GM21390 (cell line): ENCODE results near the gene GALNT16.
A peak's percentile ranks its signal among the peaks of the same experiment; 100 is the strongest.
"Not testable (repeated sequence)": the region's sequence is repeated elsewhere in the genome, so short reads cannot be mapped to it uniquely, and the experiment has no call there.

Experiments used
- ATAC-seq: cut with Tn5 transposase; IDR thresholded peaks from one replicate; pipeline ENCODE4 v1.9.1; 2021; ENCODE audit not compliant: unreplicated experiment

The GALNT16 gene

GRCh38 chr14:69358233-69358963 is 98.4 kb downstream of the GALNT16 start:
- ATAC-seq: no peak

DNA sequence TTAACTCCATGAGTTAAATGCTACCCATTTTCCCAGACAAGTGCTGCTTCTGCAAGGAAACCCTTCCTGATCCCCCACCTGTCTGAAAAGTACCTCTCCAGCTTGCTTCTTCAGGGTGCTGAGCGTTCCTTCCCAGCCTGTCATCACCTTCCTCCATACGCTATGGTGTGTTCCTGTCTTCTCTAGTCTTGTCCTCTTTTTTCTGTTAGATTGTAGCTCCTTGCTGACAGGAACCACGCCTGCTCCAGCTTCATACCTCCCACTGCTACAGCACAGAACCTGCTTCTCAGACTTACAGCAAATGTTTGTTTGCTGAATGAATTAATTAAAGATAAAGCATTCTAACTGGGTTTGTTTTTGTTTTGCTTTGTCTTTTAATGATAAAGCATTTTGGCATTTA is 99.0 kb downstream of the GALNT16 start:
- no peak for ATAC-seq

- ATAC-seq: no peak
Measured at GRCh38 chr14:69360438-69361108, 100.6 kb downstream of the GALNT16 start.

DNA sequence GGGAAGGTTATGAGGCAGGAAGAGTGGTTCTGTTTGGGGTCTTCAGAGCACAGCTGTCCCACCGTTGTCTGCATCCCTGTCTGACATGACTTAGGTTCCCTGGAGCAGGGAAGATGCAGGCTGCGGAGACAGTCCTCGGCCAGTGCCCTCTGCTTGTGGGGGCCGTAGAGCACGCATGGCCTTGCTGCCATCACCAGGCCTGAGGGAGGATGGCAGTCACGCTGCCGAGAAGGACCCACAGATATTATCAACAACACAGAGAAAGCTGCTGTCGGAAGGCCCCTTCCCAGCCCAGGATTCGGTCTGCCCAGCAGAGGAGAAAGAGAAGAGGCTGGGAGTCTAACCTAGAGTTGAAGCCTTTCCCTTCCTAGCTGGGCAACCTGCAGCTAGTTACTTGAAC is 103.1 kb downstream of the GALNT16 start:
- ATAC-seq: no peak

- no peak for ATAC-seq
Measured at GRCh38 chr14:69363964-69364363, 104.0 kb downstream of the GALNT16 start.

DNA sequence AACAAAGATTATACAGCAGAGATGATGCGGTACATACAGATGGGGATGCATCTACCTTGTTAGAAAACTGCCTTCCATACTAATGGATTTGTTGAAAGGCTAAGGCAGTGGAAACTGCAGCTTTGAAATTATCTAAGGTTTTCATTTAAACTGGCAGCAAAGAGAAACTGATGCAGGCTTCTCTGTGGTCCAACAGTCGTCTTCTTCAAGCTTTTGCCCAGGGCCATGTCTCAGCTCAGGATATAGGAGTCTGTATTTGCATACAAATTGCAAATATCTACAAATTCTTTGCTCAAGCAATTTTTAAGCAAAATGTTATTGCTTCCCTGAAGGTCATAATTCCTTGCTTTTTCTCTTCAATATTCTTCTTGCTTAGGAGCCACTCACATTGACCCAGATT is 104.4 kb downstream of the GALNT16 start:
- no peak for ATAC-seq

DNA sequence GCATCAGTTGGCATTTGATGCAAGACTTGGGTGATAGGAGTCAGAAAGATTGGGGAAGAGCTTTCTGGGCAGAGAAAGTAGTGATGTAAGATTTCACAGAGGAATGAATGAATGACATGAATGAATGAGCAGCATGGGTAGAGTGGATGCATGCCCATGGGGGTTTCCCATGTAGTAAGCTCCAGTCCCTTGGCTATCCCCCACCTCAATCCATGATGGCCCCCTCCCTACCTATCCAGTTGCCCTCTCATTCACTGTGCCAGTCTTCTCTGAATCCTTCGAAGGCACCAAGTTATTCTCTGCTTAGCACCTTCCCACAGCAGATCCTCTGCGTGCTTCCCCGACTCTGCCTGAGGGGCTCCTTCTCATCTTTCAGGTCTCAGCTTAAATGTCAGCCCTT is 106.1 kb downstream of the GALNT16 start:
- no peak for ATAC-seq

DNA sequence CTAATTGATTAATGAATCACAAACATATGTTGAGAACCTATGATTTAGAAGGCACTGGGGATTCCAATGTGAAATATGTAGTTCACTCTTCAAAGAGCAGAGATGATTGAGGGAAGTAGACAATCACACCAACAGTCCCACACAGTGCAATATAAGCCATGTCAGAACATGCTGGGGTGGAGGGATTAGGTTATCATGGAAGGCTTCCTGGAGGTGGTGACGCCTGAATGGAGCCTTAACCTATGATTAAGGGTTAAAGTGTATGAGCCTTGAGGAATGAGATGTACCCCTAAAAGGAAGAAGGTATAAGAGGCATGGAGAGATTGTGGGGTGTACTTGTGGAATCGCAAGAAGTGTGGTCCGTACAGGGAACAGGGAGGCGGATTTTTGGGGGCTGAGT is 106.8 kb downstream of the GALNT16 start:
- no peak for ATAC-seq

- ATAC-seq: no peak
Measured at GRCh38 chr14:69368381-69368780, 108.4 kb downstream of the GALNT16 start.

- no peak for ATAC-seq
Measured at GRCh38 chr14:69370061-69370460, 110.1 kb downstream of the GALNT16 start.

GRCh38 chr14:69372146-69372545 is 112.2 kb downstream of the GALNT16 start:
- ATAC-seq: no peak

GRCh38 chr14:69373104-69373503 is 113.1 kb downstream of the GALNT16 start:
- ATAC-seq: no peak

GRCh38 chr14:69374235-69374634 is 114.3 kb downstream of the GALNT16 start:
- ATAC-seq: no peak

DNA sequence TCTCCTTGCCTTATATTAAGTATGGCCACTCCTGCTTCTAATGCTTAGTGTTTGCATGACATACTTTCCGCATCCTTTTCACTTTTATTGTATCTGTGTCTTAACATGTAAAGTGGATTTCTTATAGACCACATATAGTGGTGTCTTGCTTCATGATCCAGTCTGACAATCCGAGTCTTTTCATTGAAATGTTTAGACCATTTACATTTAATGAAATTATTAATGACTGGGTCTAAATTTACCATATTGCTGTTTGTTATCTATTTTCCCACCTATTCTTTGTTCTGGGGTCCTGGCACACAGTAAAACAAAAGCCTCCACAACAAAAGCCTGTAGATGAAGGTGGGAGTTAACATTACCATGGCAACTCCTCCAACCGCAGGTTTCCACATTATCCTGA is 115.2 kb downstream of the GALNT16 start:
- no peak for ATAC-seq

DNA sequence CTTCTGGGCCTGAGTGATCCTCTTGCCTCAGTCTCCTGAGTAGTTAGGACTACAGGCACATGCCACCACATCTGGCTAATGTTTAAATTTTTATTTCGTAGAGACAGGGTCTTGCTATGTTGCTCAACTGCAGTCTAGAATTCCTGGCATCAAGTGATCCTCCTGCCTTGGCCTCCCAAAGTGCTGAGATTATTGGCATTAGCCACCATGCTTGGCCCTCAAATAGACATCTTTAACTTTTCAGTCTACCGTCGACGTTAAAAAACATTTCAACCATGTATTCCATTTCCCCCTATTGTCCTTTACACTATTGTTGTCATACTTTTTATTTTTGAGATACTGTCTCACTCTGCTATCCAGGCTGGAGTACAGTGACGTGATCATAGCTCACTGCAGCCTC is 115.8 kb downstream of the GALNT16 start:
- ATAC-seq: no peak

GRCh38 chr14:69376439-69376838 is 116.5 kb downstream of the GALNT16 start:
- ATAC-seq: no peak

GRCh38 chr14:69378274-69378673 is 118.3 kb downstream of the GALNT16 start:
- ATAC-seq: no peak

GRCh38 chr14:69387311-69387710 is 127.4 kb downstream of the GALNT16 start:
- ATAC-seq: no peak

GRCh38 chr14:69391400-69391799 is 131.4 kb downstream of the GALNT16 start:
- ATAC-seq: not testable (repeated sequence)

DNA sequence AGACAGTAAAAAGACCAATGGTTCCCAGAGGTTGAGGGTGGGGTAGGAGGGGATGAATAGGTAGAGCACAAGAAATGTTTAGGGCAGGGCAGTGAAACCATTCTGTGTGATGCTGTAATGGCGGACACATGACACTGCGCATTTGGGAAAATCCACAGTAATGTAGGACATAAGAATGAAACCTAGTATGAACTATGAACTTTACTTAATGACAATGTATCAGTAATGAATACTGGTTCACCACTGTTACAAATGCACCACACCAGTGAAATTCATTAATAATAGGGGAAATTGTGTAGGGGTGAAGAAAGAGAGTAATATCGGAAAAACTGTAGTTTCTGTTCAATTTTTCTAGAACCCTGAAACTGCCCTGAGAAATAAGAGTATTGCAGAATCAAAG is 132.5 kb downstream of the GALNT16 start:
- no peak for ATAC-seq

DNA sequence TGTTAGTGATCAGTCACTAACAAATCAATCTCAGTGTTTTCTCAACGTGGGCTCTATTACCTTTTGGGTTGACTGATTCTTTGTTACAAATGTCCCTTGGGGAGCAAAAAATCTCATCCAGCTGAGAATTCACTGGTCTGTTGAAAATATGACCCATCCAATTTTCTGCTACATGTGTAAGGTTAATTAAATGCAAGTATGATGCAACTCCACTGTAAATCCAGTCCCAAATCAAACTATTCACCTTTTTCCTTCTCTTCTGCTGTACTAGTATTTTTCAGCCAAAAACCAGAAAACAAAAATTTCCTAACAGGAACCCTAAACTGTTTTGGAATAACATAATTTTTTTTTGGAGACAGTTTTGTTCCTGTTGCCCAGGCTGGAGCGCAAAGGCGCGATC is 136.0 kb downstream of the GALNT16 start:
- no peak for ATAC-seq

DNA sequence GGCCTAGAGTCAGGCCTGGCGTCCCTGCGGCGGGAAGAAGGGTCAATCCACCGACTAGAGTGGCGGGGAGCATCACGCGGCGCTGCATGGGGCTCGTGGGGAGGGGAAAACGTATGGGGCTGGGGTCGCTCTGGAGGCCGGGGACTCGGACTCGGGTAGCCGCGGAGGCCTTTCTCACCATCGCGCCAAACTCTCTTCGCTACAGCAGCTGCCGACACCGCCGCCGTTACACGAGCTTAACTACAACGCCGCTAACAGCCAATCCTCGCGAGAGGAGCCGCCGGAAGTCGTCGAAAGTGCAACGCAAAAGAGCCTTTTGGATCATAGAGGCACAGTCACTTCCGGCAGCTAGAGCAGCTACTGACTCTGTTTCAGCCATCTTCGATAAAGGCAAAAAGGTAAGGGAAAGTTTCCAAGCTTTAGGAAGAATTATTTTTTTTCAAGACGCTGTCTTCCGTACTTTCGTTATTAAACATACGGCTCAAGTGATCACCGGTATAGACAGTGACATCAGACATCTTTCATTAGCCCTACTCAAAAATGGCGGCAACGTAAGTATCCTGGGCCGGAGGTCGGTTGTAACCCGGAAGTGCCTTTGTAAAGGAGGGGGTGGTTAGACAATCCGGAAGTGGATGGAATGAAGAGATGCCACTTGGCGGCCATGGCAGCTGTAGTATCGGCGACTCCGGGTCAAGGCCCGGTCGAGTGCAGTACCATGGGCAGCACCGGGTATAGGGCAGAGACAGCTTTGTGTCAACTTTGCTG is 138.3 kb downstream of the GALNT16 start, which contains the start of the genes ERH and SLC39A9:
Gene ERH, minus strand, starts transcription at position 247 of the 765 bp plus-strand sequence. Its CDS starts 66 bp downstream, at position 181.
Gene SLC39A9, plus strand, starts transcription at position 640 of the 765 bp plus-strand sequence. CDS start 678 bp downstream, outside the sequence.
- ATAC-seq: peak; percentile 87
